Endothelial cell (in vitro differentiated cells): Measurements from ENCODE around the gene PLTP. TPM values are rescaled to one million over a fixed set of nuclear protein-coding genes. Genes with fewer than 3 reads are reported as not detected.
"Not testable (repeated sequence)": the region's sequence is repeated elsewhere in the genome, so short reads cannot be mapped to it uniquely, and the experiment has no call there.

ENCODE experiments used
- DNase-seq: peaks from one replicate; pipeline ENCODE4 v3.0.0; 2021; ENCODE audit warnings: low spot score
- H3K27ac Mint-ChIP-seq: one replicate; pipeline ENCODE4 v1.8.0; 2021; ENCODE audit warnings: mixed read lengths, inconsistent platforms; ENCODE audit not compliant: unreplicated experiment
- H3K27me3 Mint-ChIP-seq: one replicate; pipeline ENCODE4 v1.8.0; 2021; ENCODE audit warnings: mild to moderate bottlenecking, moderate library complexity, mixed read lengths, inconsistent platforms; ENCODE audit not compliant: unreplicated experiment
- H3K36me3 Mint-ChIP-seq: one replicate; pipeline ENCODE4 v1.8.0; 2021; ENCODE audit warnings: mild to moderate bottlenecking, low read depth, mixed read lengths, inconsistent platforms; ENCODE audit not compliant: unreplicated experiment
- H3K4me1 Mint-ChIP-seq: one replicate; pipeline ENCODE4 v1.8.0; 2021; ENCODE audit warnings: mild to moderate bottlenecking, mixed read lengths, inconsistent platforms; ENCODE audit not compliant: unreplicated experiment
- H3K4me3 Mint-ChIP-seq: one replicate; pipeline ENCODE4 v1.8.0; 2021; ENCODE audit warnings: mild to moderate bottlenecking, mixed read lengths, inconsistent platforms; ENCODE audit not compliant: unreplicated experiment
- H3K9me3 Mint-ChIP-seq: one replicate; pipeline ENCODE4 v1.8.0; 2021; ENCODE audit warnings: mixed read lengths, inconsistent platforms; ENCODE audit not compliant: unreplicated experiment
- total RNA-seq: library from RNA; stranded (reverse); fragmentation: NEBNext Ultra II Directional; extraction: Animal tissue kit (Norgen Biotek cat#: 25700); gene quantifications from one replicate; pipeline ENCODE4 v1.2.1, GENCODE V29; 2021; ENCODE audit not compliant: unreplicated experiment
- TF ChIP-seq, protein P1 (sequence below): fragments of 200-600 bp; sonication (generic); IDR thresholded peaks from one replicate; pipeline ENCODE4 v1.5.0; 2021; ENCODE audit warnings: antibody characterized with exemption; ENCODE audit not compliant: unreplicated experiment

The PLTP gene
- total RNA-seq, 1 donor from 2014 or later = 41.3 TPM

DNA sequence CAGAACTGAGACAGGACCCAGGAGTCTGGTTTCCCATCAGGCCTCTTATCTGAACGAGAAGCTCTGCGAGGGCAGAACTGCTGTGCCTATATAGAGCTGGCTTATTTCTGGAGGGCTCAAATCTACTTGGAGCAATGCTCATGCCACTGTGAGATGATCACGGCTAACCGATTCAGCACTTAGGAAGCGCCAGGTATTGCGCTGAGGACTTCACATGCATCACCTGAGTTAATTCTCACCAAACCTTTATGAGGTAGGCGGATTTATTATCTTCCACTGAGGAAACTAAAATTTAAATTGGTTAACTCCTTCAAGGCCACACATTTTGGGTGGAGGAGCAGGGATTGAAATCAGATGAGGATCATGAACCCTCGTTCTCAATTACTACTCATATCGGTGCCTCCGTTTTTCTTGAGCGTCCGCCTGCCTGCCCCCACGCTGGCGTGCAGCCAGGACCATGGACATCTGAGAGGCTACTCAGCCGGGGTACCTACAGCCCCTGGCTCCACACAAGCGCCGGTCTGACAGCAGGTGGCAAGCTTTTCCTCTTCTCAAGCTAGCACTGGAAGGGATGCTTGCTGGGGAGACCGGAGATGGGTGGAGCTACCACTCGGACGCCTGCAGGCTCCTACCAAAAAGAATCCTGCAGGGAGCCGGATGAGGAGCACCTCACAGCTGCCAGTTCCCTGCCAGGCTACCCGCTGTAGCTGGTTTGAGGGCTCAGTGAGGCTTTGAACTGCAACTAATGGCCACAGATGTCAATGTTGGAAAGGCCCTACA lies 21.5 kb upstream of the PLTP start:
- Mint-ChIP-seq H3K4me3 (peak overlapping the region; percentile 96), H3K4me1 (peaks cover 17% of the 10 kb centered on the region), H3K9me3 (no peaks in the 10 kb centered on the region), H3K36me3 (peaks cover 9% of the 10 kb centered on the region), H3K27me3 (peaks cover 12% of the 10 kb centered on the region), H3K27ac (peak overlapping the region; percentile 98)
- TF ChIP-seq, protein P1, sequence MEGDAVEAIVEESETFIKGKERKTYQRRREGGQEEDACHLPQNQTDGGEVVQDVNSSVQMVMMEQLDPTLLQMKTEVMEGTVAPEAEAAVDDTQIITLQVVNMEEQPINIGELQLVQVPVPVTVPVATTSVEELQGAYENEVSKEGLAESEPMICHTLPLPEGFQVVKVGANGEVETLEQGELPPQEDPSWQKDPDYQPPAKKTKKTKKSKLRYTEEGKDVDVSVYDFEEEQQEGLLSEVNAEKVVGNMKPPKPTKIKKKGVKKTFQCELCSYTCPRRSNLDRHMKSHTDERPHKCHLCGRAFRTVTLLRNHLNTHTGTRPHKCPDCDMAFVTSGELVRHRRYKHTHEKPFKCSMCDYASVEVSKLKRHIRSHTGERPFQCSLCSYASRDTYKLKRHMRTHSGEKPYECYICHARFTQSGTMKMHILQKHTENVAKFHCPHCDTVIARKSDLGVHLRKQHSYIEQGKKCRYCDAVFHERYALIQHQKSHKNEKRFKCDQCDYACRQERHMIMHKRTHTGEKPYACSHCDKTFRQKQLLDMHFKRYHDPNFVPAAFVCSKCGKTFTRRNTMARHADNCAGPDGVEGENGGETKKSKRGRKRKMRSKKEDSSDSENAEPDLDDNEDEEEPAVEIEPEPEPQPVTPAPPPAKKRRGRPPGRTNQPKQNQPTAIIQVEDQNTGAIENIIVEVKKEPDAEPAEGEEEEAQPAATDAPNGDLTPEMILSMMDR = no peak
- peak; percentile 70 for DNase-seq

DNA sequence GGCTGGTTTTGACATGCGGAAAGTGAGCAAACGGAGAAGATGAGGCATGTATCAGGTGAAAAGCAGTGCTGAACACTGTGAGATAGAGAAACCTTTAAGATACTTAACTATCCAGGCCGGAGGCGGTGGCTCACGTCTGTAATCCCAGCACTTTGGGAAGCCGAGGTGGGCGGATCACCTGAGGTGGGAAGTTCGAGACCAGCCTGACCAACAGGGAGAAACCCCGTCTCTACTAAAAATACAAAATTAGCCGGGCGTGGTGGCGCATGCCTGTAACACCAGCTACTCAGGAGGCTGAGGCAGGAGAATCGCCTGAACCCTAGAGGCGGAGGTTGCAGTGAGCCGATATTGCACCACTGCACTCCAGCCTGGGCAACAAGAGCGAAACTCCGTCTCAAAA lies 19.7 kb upstream of the PLTP start:
- not testable (repeated sequence) for H3K4me1 Mint-ChIP-seq, DNase-seq, H3K9me3 Mint-ChIP-seq, H3K36me3 Mint-ChIP-seq, H3K4me3 Mint-ChIP-seq, H3K27ac Mint-ChIP-seq
- peaks cover 12% of the 10 kb centered on the region for H3K27me3 Mint-ChIP-seq

DNA sequence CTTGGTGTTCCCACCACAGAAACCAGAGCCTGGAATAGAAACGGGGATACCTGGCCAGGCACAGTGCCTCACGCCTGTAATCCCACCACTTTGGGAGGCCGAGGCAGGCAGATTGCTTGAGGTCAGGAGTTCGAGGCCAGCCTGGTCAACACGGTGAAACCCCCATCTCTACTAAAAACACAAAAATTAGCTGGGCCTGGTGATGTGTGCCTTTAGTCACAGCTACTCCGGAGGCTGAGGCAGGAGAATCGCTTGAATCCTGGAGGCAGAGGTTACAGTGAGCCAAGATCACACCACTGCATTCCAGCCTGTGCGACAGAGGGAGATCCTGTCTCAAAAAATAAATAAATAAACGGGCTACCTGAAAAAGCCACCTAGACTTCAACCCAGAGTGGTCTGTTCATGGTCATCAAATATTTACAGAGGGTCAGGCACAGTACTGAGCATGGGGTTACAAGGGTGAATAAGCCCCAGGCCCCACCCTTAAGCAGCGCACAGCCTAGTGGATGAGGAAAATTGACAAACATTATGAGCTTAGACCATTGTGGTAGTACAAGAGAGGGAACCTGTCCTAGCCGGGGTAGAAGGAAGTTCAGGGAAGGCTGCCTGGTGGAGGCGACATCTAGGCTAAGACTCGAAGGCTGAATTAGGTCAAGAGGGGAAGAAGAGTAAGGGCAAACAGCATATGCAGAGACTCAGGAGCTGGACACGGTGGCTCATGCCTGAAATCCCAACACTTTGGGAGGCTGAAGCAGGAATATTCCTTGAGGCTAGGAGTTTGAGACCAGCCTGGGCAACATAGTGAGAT lies 15.3 kb upstream of the PLTP start:
- H3K4me1 Mint-ChIP-seq = peaks cover 7% of the 10 kb centered on the region
- TF ChIP-seq, protein P1 = no peak
- no peaks in the 10 kb centered on the region for H3K9me3 Mint-ChIP-seq
- no peak overlapping the region for H3K27ac Mint-ChIP-seq
- peaks cover 3% of the 10 kb centered on the region for H3K27me3 Mint-ChIP-seq
- H3K4me3 Mint-ChIP-seq = no peak overlapping the region
- H3K36me3 Mint-ChIP-seq = no peaks in the 10 kb centered on the region
- no peak for DNase-seq

DNA sequence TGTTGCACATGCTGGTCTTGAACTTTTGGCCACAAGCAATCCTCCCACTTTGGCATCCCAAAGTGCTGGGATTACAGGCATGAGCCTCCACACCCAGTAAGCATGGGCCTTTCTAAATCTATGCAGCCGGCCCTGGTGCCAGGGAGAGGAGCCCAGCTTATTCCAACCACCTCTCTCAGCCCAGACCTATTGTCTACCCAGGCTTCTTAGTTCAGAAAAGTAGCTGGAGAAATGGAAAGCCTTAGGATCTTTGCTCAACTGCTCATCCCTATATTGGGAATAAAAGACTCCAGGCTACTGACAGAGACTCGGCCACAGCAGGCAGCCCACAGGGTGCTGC lies 14.7 kb upstream of the PLTP start:
- Mint-ChIP-seq H3K4me1 (peaks cover 8% of the 10 kb centered on the region), H3K36me3 (no peaks in the 10 kb centered on the region), H3K9me3 (no peaks in the 10 kb centered on the region), H3K4me3 (no peak overlapping the region), H3K27me3 (peaks cover 3% of the 10 kb centered on the region), H3K27ac (no peak overlapping the region)
- DNase-seq = no peak
- TF ChIP-seq, protein P1 = no peak

DNA sequence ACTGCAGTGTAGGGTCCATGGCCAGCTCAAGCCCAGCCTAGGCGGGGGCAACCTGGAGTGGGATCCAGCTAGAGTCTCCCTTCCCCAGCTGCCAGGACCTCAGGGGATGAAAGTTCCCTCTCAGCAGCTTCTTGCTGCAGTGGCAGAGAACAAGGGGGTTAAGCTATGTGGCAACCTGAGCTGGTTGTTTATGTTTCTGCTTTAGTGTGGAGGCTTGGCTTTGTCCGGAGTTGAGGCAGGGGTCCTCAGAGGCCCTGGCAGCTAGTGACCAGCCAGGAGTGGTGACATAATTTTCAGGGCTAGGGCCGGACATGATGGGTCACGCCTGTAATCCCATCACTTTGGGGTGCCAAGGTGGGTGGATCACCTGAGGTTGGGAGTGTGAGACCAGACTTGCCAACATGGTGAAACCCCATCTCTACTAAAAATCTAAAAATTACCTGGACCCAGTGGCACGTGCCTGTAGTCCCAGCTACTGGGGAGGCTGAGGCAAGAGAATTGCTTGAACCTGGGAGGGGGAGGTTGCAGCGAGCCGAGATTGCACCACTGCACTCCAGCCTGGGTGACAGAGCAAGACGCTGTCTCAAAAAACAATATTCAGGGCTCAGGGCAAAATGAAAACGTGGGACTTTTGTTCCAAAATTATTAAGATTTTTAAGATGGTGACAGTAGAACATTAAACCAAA lies 14.0 kb upstream of the PLTP start:
- peaks cover 12% of the 10 kb centered on the region for H3K4me1 Mint-ChIP-seq
- DNase-seq = no peak
- H3K4me3 Mint-ChIP-seq = no peak overlapping the region
- no peak overlapping the region for H3K27ac Mint-ChIP-seq
- H3K9me3 Mint-ChIP-seq = no peaks in the 10 kb centered on the region
- TF ChIP-seq, protein P1 = no peak
- H3K27me3 Mint-ChIP-seq = peaks cover 3% of the 10 kb centered on the region
- no peaks in the 10 kb centered on the region for H3K36me3 Mint-ChIP-seq
